Spleen (tissue), 11 donors: ENCODE data around the gene SLC28A1. TPM values are rescaled to one million over a fixed set of nuclear protein-coding genes. Genes with fewer than 3 reads are reported as not detected.

Experiments used
- DNase-seq: peaks from one replicate; pipeline ENCODE4 v3.0.0-alpha.2; 2020
- H3K27ac ChIP-seq, 8 donors: fragments of 200-600 bp; sonication (generic) in 7 of 8; 1 replicate in 4 of 8; 2 replicates in 4 of 8; pipeline versions ENCODE4 v1.5.0 to v1.8.0; 2016 to 2021; ENCODE audit warnings: inconsistent platforms in 4 of 8, mild to moderate bottlenecking in 4 of 8, moderate library complexity in 1 of 8
- H3K27me3 ChIP-seq, 7 donors: fragments of 200-600 bp; sonication (generic) in 6 of 7; replicated peaks in 1 of 7; 1 replicate in 4 of 7; 2 replicates in 3 of 7; pipeline versions ENCODE4 v1.5.0 to v1.8.0; 2016 to 2021; ENCODE audit warnings: inconsistent platforms in 3 of 7, mild to moderate bottlenecking in 1 of 7
- H3K36me3 ChIP-seq, 6 donors: fragments of 200-600 bp; sonication (generic) in 5 of 6; 1 replicate in 4 of 6; 2 replicates in 2 of 6; pipeline versions ENCODE4 v1.5.0 to v1.8.0; 2016 to 2021; ENCODE audit warnings: inconsistent platforms in 2 of 6
- H3K4me1 ChIP-seq, 6 donors: fragments of 200-600 bp; sonication (generic) in 5 of 6; 1 replicate in 3 of 6; 2 replicates in 3 of 6; pipeline versions ENCODE4 v1.5.0 to v1.8.0; 2016 to 2021; ENCODE audit warnings: inconsistent platforms in 3 of 6
- H3K4me3 ChIP-seq, 8 donors: fragments of 200-600 bp; sonication (generic) in 7 of 8; 1 replicate in 4 of 8; 2 replicates in 4 of 8; pipeline versions ENCODE4 v1.5.0 to v1.8.0; 2016 to 2021; ENCODE audit warnings: inconsistent platforms in 4 of 8, mild to moderate bottlenecking in 4 of 8, moderate library complexity in 2 of 8
- H3K9me3 ChIP-seq, 8 donors: fragments of 200-600 bp; sonication (generic) in 7 of 8; 1 replicate in 4 of 8; 2 replicates in 4 of 8; pipeline versions ENCODE4 v1.5.0 to v1.8.0; 2016 to 2021; ENCODE audit warnings: inconsistent platforms in 4 of 8
- POLR2A ChIP-seq, 3 donors: fragments of 450-650 bp; IDR thresholded peaks; one replicate each; pipeline ENCODE4 v1.5.1; 2017; ENCODE audit warnings: antibody characterized with exemption in 3 of 3, mild to moderate bottlenecking in 1 of 3
- POLR2AphosphoS5 ChIP-seq, 3 donors: sonication (generic); formaldehyde crosslinking; IDR thresholded peaks; one replicate each; pipeline ENCODE4 v1.5.1; 2017; ENCODE audit warnings: antibody characterized with exemption in 3 of 3
- WGBS, 5 donors: extraction: QIAGEN DNeasy Blood & Tissue Kit in 3 of 5; methylation state at CpG; one replicate each; pipeline versions ENCODE4 v1.1.5 to v1.1.7; 2013 to 2018; 5-methylcytosine and 5-hydroxymethylcytosine counted together
- intact Hi-C: fragments of 100-400 bp; cut with DNase I; formaldehyde crosslinking; loops from one replicate; pipeline ENCODE4 v1.15.0; 2023; ENCODE audit warnings: low total_unique reads
- polyA plus RNA-seq, 3 donors: library from polyadenylated mRNA; stranded (reverse); fragments of 200-250 nt; gene quantifications; one replicate each; pipeline ENCODE4 v1.2.1, GENCODE V29; 2013
- total RNA-seq, 7 donors: library from RNA; depleted of rRNA in 3 of 7; stranded (reverse); fragments of >200 nt in 3 of 7; fragmentation: NEBNext Ultra II Directional in 4 of 7; extraction: Animal tissue kit (Norgen Biotek cat#: 25700) in 4 of 7; gene quantifications; one replicate each; pipeline versions ENCODE4 v1.1.0 to v1.2.1, GENCODE V29; 2016 to 2021
- TF ChIP-seq, protein P1 (sequence below), 11 experiments: fragments of 200-600 bp in 7 of 11; fragments of 450-650 bp in 4 of 11; sonication (generic) in 4 of 11; IDR thresholded peaks in 8 of 11; conservative IDR thresholded peaks in 3 of 11; 1 replicate in 7 of 11; 2 replicates in 4 of 11; pipeline versions ENCODE4 v1.4.0 to v1.8.0; 2016 to 2021; ENCODE audit warnings: antibody characterized with exemption in 11 of 11, inconsistent platforms in 4 of 11, mild to moderate bottlenecking in 1 of 11
- donor health status: healthy with polysubstance abuse.
- donor health status: DM: no; HTN: no; CAD: no; lungs with moderate emphysema.
- donor health status: DM: no; HTN: no; CAD: no.
- donor health status: Bipolar disorder and iron deficiency.
- donor health status: healthy.
- donor health status: DM: no; HTN: no; CAD: no.
- donor health status: DM: yes; HTN: yes; CAD: no.

The SLC28A1 gene
- total and polyA plus RNA-seq, 10 donors = 0.10 to 0.29 (median 0.16) TPM; not detected in 7

DNA sequence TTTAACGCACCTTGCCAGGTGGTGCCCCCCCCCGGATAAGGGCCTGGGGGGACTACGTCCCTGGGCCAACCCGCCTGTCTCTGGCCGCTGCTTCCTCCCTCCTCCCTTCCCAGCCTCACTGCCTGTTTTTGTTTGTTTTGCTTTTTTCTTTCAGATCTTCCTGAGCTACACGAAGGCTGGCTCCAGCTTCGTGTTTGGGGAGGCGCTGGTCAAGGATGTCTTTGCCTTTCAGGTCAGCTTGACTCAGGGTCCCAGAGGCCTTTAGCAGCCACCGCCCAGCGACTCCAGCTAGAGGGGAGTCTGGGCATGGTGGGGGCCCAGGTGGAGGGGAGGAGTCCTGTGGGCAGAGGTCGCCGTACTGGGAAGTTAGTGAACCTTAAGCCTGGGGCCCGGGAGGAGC lies 24.1 kb downstream of the SLC28A1 start:
- Histone ChIP-seq H3K27ac (no peak overlapping the region), H3K36me3 (no peaks in the 10 kb centered on the region)
- WGBS, 5 donors = 72 to 82% (median 76%) methylated on average over 13 of the region's 13 CpGs

DNA sequence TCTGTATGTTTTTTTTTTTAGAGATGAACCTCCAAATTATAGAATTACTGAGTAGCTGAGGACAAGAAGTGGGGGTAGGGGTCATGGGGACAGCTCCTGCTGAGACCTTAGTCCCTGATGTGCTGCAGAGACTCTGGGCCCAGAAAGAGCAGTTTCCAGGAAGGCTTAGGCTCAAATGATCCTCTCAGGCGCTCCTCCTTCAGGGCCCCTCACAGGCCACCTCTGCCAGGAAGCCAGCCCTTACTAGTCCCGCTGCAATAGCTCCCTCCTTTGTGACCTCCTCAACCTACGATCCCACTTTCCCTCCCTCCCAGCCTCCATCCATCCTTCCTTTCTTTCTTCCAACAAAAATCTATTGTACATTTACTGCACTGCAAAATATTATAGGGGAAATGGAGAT lies 24.6 kb downstream of the SLC28A1 start:
- Histone ChIP-seq H3K9me3 (peaks cover 0 to 2% (median 0%) of the 10 kb centered on the region in 8 donors), H3K27ac (no peak overlapping the region), H3K4me3 (no peak overlapping the region), H3K27me3 (no peaks in the 10 kb centered on the region), H3K4me1 (peaks cover 0 to 16% (median 3%) of the 10 kb centered on the region in 6 donors), H3K36me3 (no peaks in the 10 kb centered on the region)
- DNase-seq = no peak
- intact Hi-C loops = no loop called here
- TF ChIP-seq, protein P1, sequence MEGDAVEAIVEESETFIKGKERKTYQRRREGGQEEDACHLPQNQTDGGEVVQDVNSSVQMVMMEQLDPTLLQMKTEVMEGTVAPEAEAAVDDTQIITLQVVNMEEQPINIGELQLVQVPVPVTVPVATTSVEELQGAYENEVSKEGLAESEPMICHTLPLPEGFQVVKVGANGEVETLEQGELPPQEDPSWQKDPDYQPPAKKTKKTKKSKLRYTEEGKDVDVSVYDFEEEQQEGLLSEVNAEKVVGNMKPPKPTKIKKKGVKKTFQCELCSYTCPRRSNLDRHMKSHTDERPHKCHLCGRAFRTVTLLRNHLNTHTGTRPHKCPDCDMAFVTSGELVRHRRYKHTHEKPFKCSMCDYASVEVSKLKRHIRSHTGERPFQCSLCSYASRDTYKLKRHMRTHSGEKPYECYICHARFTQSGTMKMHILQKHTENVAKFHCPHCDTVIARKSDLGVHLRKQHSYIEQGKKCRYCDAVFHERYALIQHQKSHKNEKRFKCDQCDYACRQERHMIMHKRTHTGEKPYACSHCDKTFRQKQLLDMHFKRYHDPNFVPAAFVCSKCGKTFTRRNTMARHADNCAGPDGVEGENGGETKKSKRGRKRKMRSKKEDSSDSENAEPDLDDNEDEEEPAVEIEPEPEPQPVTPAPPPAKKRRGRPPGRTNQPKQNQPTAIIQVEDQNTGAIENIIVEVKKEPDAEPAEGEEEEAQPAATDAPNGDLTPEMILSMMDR (IDR thresholded peaks at IDR 0.05 in 8 of 11, conservative IDR thresholded peaks at IDR 0.05 in 3 of 11) = no peak
- TF ChIP-seq POLR2A (IDR thresholded peaks at IDR 0.05) = no peak
- no peak for TF ChIP-seq POLR2AphosphoS5 (IDR thresholded peaks at IDR 0.05)
- 76 to 94% (median 90%) methylated on average over 3 of the region's 3 CpGs for WGBS, 5 donors

More for the DNA sequence above, 24.1 kb downstream of the SLC28A1 start:
- intact Hi-C loops = no loop called here
- peaks cover 0 to 16% (median 3%) of the 10 kb centered on the region in 6 donors for H3K4me1 ChIP-seq
- H3K4me3 ChIP-seq = no peak overlapping the region
- TF ChIP-seq POLR2AphosphoS5 (IDR thresholded peaks at IDR 0.05) (no peak), POLR2A (IDR thresholded peaks at IDR 0.05) (no peak)
- TF ChIP-seq, protein P1 (IDR thresholded peaks at IDR 0.05 in 8 of 11, conservative IDR thresholded peaks at IDR 0.05 in 3 of 11) = no peak
- DNase-seq = no peak
- H3K27me3 ChIP-seq = no peaks in the 10 kb centered on the region
- H3K9me3 ChIP-seq = no peaks in the 10 kb centered on the region

DNA sequence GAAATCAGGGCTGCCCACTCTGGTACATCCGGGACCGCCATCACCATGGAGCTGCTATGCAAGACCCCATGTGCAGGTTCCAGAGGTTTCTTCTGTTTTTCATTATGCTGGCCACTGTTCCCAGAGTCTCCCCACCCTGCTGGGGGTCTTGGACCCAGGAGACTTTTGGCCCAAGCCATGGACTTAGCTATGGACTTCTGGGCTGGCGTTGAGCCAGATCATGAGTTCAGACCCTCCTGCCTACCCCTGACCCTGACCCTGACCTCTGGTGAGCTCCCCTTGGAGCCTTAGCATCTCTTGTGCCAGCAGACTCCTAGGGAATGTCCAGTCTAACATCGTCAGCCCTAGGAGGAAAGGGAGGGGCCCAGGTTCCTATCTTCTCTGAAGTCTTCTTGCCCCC lies 25.3 kb downstream of the SLC28A1 start:
- intact Hi-C loops = no loop called here
- no peak overlapping the region for H3K4me3 ChIP-seq
- DNase-seq = no peak
- H3K9me3 ChIP-seq = peaks cover 0 to 4% (median 0%) of the 10 kb centered on the region in 8 donors
- H3K4me1 ChIP-seq = peaks cover 0 to 16% (median 3%) of the 10 kb centered on the region in 6 donors
- no peak for TF ChIP-seq POLR2AphosphoS5 (IDR thresholded peaks at IDR 0.05)
- no peak for TF ChIP-seq POLR2A (IDR thresholded peaks at IDR 0.05)
- TF ChIP-seq, protein P1 (IDR thresholded peaks at IDR 0.05 in 8 of 11, conservative IDR thresholded peaks at IDR 0.05 in 3 of 11) = no peak
- H3K36me3 ChIP-seq = no peaks in the 10 kb centered on the region
- no peak overlapping the region for H3K27ac ChIP-seq
- H3K27me3 ChIP-seq = no peaks in the 10 kb centered on the region
- WGBS, 5 donors = 71 to 92% (median 85%) methylated on average over 4 of the region's 4 CpGs

DNA sequence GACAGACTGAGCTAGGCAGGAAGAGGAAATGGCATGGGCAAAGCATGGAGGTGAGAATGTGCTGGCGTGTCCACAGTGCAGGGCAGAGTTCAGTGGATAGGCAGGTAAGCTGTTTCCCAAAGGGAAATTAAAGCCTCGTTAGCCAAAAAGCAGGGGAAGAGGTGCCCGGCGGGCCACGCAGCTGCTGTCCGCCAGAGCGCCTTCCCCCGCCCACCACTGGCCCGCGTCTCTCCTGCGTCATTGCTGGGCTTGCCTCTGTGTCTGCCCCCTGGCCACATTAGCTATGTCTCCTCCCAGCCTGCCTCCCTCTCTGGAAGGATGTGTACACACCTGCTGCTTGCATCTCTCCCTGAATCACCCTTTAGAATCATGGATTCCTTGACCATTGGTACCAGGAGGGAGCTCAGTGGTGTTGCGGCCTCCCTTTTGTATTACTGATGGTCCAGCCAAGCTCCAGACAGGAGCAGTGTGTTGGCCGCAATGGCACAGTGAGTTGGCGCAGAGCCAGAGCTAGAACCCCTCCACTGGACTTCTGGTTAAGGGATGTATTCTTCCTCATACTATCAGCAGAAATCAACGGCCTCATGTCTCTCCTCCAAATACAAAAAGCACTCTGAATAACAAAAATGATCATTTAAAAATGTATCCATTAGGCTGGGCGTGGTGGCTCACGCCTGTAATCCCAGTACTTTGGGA lies 26.6 kb downstream of the SLC28A1 start:
- Histone ChIP-seq H3K4me3 (no peak overlapping the region), H3K27ac (peak overlapping the region in 2 of 8 donors; percentile 17 to 54), H3K9me3 (peaks cover 0 to 4% (median 0%) of the 10 kb centered on the region in 8 donors), H3K27me3 (no peaks in the 10 kb centered on the region), H3K36me3 (no peaks in the 10 kb centered on the region), H3K4me1 (peaks cover 0 to 16% (median 4%) of the 10 kb centered on the region in 6 donors)
- intact Hi-C loops = no loop called here
- DNase-seq = no peak
- TF ChIP-seq POLR2AphosphoS5 (IDR thresholded peaks at IDR 0.05) = no peak
- TF ChIP-seq, protein P1 (IDR thresholded peaks at IDR 0.05 in 8 of 11, conservative IDR thresholded peaks at IDR 0.05 in 3 of 11) = no peak
- no peak for TF ChIP-seq POLR2A (IDR thresholded peaks at IDR 0.05)
- 89 to 94% (median 91%) methylated on average over 17 of the region's 17 CpGs for WGBS, 5 donors
